GM12878 (cell line): Measurements from ENCODE around the gene KDSR. TPM values are rescaled to one million over a fixed set of nuclear protein-coding genes. Genes with fewer than 3 reads are reported as not detected.

Source experiments
- CEBPB ChIP-seq, 2 experiments: fragments of 150-350 bp in 1 of 2; IDR thresholded peaks; 2 replicates each; pipeline ENCODE4 v1.6.1; 2012 to 2014; ENCODE audit warnings: low read depth in 2 of 2, low read length in 2 of 2, borderline replicate concordance in 1 of 2, inconsistent platforms in 1 of 2
- ESRRA ChIP-seq: IDR thresholded peaks from 2 replicates; pipeline ENCODE4 v1.6.1; 2012; ENCODE audit warnings: mild to moderate bottlenecking, low read length, improper control_type of control experiment
- RELA ChIP-seq: fragments of 450-650 bp; IDR thresholded peaks from 2 replicates; pipeline ENCODE4 v1.8.0; 2014; ENCODE audit warnings: borderline replicate concordance; ENCODE audit not compliant: partially characterized antibody
- TARDBP ChIP-seq: IDR thresholded peaks from 2 replicates; pipeline ENCODE4 v1.6.1; 2016; ENCODE audit warnings: borderline replicate concordance
- ZBTB4 ChIP-seq: fragments of 450-650 bp; formaldehyde crosslinking; IDR thresholded peaks from 2 replicates; pipeline ENCODE4 v1.4.0; 2022; ENCODE audit warnings: mild to moderate bottlenecking, moderate library complexity
- ZNF207 ChIP-seq: fragments of 450-650 bp; IDR thresholded peaks from 2 replicates; pipeline ENCODE4 v1.6.1; 2014; ENCODE audit warnings: antibody characterized with exemption, mild to moderate bottlenecking, borderline replicate concordance
- ZSCAN29 ChIP-seq: fragments of 450-650 bp; IDR thresholded peaks from 2 replicates; pipeline ENCODE4 v1.6.1; 2017; ENCODE audit warnings: mild to moderate bottlenecking, moderate library complexity
- polyA plus RNA-seq, 11 experiments: library from polyadenylated mRNA; depleted of rRNA in 4 of 11; unstranded in 6 of 11; stranded (reverse) in 5 of 11; fragments of >200 nt; fragmentation: Nextera tagmentation in 4 of 11; fragmentation: Illumina TruSeq in 1 of 11; extraction: Ambion mirVana in 4 of 11; extraction: Trizol in 1 of 11; gene quantifications; 1 replicate in 1 of 11; 2 replicates in 10 of 11; pipeline versions ENCODE4 v1.2.1 to v1.2.3, GENCODE V29; 2011 to 2016; ENCODE audit warnings: inconsistent platforms in 2 of 11, missing spikeins in 2 of 11, low read depth in 1 of 11
- total RNA-seq, 4 experiments: library from RNA; depleted of rRNA in 3 of 4; stranded (reverse); fragments of >200 nt in 3 of 4; fragmentation: Illumina TruSeq in 1 of 4; extraction: Trizol in 1 of 4; gene quantifications; 2 replicates each; pipeline versions ENCODE4 v1.2.1 to v1.2.3, GENCODE V29; 2013 to 2021
- TF ChIP-seq, protein P1 (sequence below): fragments of 450-650 bp; IDR thresholded peaks from 2 replicates; pipeline ENCODE4 v1.6.1; 2017; ENCODE audit warnings: mild to moderate bottlenecking, low read depth, inconsistent platforms; ENCODE audit not compliant: poor library complexity, severe bottlenecking
- TF ChIP-seq, protein P2 (sequence below): fragments of 450-650 bp; IDR thresholded peaks from 2 replicates; pipeline ENCODE4 v1.6.1; 2016; ENCODE audit warnings: mild to moderate bottlenecking

KDSR gene
- total and polyA plus RNA-seq, 10 of the 15 experiments (the other 5 are each of a cell fraction or from before 2014, with no cell fraction given), result 5.2 to 25.9 (median 14.3) TPM

DNA sequence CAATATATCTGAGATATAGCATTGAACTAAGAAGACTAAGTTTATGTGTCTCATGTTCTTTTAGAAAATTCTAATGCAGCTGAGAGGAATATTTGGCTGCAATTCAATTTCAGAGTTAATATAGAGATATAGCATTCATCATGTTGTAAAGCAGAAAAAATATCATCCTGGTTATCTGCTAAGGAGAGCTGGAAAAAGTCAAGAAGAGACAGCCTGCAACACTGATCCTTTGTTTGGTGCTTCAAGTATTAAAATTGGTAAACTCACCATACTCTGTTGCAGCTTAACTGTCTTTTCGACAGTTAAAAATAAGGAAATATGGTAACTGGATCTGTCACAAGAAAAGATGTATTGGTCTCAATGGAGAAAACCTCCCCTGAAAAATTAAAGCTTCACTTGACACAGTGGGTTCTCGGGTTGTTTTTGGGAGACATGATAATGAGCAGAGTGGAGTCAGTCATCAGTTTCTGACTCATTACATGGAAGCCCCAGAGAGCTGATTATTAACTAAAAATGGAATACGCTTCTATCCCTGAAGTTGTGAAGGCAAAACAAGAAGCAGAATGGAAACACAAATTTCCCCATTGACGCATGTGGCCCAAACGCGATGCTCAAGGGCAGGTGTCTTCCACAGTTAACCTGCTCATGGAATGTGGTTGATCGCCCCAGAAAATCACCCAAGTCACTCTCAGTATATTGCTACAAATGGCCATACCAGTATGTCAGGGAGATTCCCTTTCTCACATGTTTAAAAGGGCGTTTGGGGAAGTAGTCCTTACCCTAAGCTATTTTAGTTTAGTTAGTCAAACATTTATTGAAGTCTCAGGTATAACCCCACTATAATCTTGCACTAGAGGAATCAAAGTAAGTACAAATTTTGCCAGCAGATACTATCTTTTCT is 55.6 kb downstream of the KDSR start (continued):
- TF ChIP-seq ESRRA (no peak), ZSCAN29 (no peak), CEBPB (IDR thresholded peaks at IDR 0.05; ENCODE audit: borderline replicate concordance in 1 of 2, low read depth in 2 of 2, low read length in 2 of 2) (no peak), RELA (peak; percentile 89), ZNF207 (no peak), TARDBP (no peak), ZBTB4 (CRISPR knock-in tag) (no peak)
- TF ChIP-seq, protein P1, sequence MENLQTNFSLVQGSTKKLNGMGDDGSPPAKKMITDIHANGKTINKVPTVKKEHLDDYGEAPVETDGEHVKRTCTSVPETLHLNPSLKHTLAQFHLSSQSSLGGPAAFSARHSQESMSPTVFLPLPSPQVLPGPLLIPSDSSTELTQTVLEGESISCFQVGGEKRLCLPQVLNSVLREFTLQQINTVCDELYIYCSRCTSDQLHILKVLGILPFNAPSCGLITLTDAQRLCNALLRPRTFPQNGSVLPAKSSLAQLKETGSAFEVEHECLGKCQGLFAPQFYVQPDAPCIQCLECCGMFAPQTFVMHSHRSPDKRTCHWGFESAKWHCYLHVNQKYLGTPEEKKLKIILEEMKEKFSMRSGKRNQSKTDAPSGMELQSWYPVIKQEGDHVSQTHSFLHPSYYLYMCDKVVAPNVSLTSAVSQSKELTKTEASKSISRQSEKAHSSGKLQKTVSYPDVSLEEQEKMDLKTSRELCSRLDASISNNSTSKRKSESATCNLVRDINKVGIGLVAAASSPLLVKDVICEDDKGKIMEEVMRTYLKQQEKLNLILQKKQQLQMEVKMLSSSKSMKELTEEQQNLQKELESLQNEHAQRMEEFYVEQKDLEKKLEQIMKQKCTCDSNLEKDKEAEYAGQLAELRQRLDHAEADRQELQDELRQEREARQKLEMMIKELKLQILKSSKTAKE, result peak; percentile 92
- TF ChIP-seq, protein P2, sequence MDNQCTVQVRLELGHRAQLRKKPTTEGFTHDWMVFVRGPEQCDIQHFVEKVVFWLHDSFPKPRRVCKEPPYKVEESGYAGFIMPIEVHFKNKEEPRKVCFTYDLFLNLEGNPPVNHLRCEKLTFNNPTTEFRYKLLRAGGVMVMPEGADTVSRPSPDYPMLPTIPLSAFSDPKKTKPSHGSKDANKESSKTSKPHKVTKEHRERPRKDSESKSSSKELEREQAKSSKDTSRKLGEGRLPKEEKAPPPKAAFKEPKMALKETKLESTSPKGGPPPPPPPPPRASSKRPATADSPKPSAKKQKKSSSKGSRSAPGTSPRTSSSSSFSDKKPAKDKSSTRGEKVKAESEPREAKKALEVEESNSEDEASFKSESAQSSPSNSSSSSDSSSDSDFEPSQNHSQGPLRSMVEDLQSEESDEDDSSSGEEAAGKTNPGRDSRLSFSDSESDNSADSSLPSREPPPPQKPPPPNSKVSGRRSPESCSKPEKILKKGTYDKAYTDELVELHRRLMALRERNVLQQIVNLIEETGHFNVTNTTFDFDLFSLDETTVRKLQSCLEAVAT, result no peak
